CD14-positive monocyte (primary cell): ENCODE results near the gene IRS1. TPM values are rescaled to one million over a fixed set of nuclear protein-coding genes. Genes with fewer than 3 reads are reported as not detected.

Experiments
- DNase-seq, 3 donors: peaks; one replicate each; pipeline ENCODE4 v3.0.0-alpha.2; 2011 to 2022
- H2AFZ ChIP-seq: 2 replicates; pipeline ENCODE4 v1.6.0; 2012; ENCODE audit warnings: mild to moderate bottlenecking, low read depth, low read length, inconsistent platforms; ENCODE audit not compliant: insufficient read depth, poor library complexity, severe bottlenecking
- H3K27ac ChIP-seq, 2 donors: 1 replicate in 1 of 2; 2 replicates in 1 of 2; pipeline ENCODE4 v1.5.1; 2012 to 2013; ENCODE audit warnings: low read length in 2 of 2, control low read depth in 1 of 2, inconsistent platforms in 1 of 2, low read depth in 1 of 2, mild to moderate bottlenecking in 1 of 2
- H3K27me3 ChIP-seq, 2 donors: one replicate each; pipeline versions ENCODE4 v1.6.0 to v1.6.1; 2011 to 2013; ENCODE audit warnings: low read length in 2 of 2; ENCODE audit not compliant: control insufficient read depth in 2 of 2, insufficient read depth in 2 of 2
- H3K36me3 ChIP-seq, 2 donors: replicated peaks in 1 of 2; 1 replicate in 1 of 2; 2 replicates in 1 of 2; pipeline versions ENCODE4 v1.5.1 to v1.6.1; 2012 to 2013; ENCODE audit warnings: low read length in 2 of 2, control low read depth in 1 of 2, inconsistent platforms in 1 of 2, mild to moderate bottlenecking in 1 of 2; ENCODE audit not compliant: insufficient read depth in 2 of 2, control insufficient read depth in 1 of 2
- H3K4me1 ChIP-seq, 2 donors: 1 replicate in 1 of 2; 2 replicates in 1 of 2; pipeline versions ENCODE4 v1.5.1 to v1.6.1; 2012 to 2013; ENCODE audit warnings: low read length in 2 of 2, control low read depth in 1 of 2, inconsistent platforms in 1 of 2, mild to moderate bottlenecking in 1 of 2, moderate library complexity in 1 of 2; ENCODE audit not compliant: insufficient read depth in 2 of 2, control insufficient read depth in 1 of 2
- H3K4me2 ChIP-seq: replicated peaks from 2 replicates; pipeline ENCODE3; 2012; ENCODE audit warnings: low read length, moderate library complexity, mild to moderate bottlenecking; ENCODE audit not compliant: poor library complexity, severe bottlenecking; ENCODE audit errors: extremely low read depth
- H3K4me3 ChIP-seq, 3 experiments: fragments of 200-600 bp in 1 of 3; sonication (generic) in 1 of 3; replicated peaks in 1 of 3; 1 replicate in 2 of 3; 2 replicates in 1 of 3; pipeline ENCODE4 v1.5.1; 2011 to 2013; ENCODE audit warnings: low read length in 3 of 3, mild to moderate bottlenecking in 3 of 3, control low read depth in 2 of 3, low read depth in 2 of 3, inconsistent platforms in 1 of 3, moderate library complexity in 1 of 3
- H3K79me2 ChIP-seq: 2 replicates; pipeline ENCODE4 v1.6.0; 2012; ENCODE audit warnings: mild to moderate bottlenecking, control low read depth, inconsistent platforms, low read length, moderate library complexity; ENCODE audit not compliant: insufficient read depth
- H3K9ac ChIP-seq: 2 replicates; pipeline ENCODE4 v1.6.0; 2017; ENCODE audit warnings: low read length, mild to moderate bottlenecking; ENCODE audit not compliant: insufficient read depth, poor library complexity, severe bottlenecking
- H3K9me3 ChIP-seq, 2 donors: replicated peaks in 1 of 2; 1 replicate in 1 of 2; 2 replicates in 1 of 2; pipeline versions ENCODE4 v1.5.1 to v1.6.1; 2012 to 2013; ENCODE audit warnings: low read length in 2 of 2, control low read depth in 1 of 2; ENCODE audit not compliant: control insufficient read depth in 1 of 2, insufficient read depth in 1 of 2
- H4K20me1 ChIP-seq: 2 replicates; pipeline ENCODE4 v1.6.0; 2012; ENCODE audit warnings: mild to moderate bottlenecking, low read length, control low read depth, moderate library complexity; ENCODE audit not compliant: insufficient read depth
- H3K27ac Mint-ChIP-seq, 7 donors: one replicate each; pipeline ENCODE4 v1.8.0; 2020; ENCODE audit warnings: mild to moderate bottlenecking in 7 of 7, mixed read lengths in 7 of 7, moderate library complexity in 6 of 7, inconsistent platforms in 2 of 7
- H3K27me3 Mint-ChIP-seq, 3 donors: one replicate each; pipeline ENCODE4 v1.8.0; 2021 to 2022; ENCODE audit warnings: low read depth in 3 of 3, mild to moderate bottlenecking in 3 of 3, mixed read lengths in 3 of 3, moderate library complexity in 3 of 3, inconsistent platforms in 1 of 3
- H3K36me3 Mint-ChIP-seq, 2 donors: one replicate each; pipeline ENCODE4 v1.8.0; 2020; ENCODE audit warnings: mixed read lengths in 2 of 2, inconsistent platforms in 1 of 2, mild to moderate bottlenecking in 1 of 2
- H3K4me1 Mint-ChIP-seq: one replicate; pipeline ENCODE4 v1.8.0; 2020; ENCODE audit warnings: mild to moderate bottlenecking, mixed read lengths
- H3K4me3 Mint-ChIP-seq, 2 donors: one replicate each; pipeline ENCODE4 v1.8.0; 2020; ENCODE audit warnings: mild to moderate bottlenecking in 2 of 2, mixed read lengths in 2 of 2, moderate library complexity in 1 of 2
- H3K9me3 Mint-ChIP-seq, 7 donors: one replicate each; pipeline ENCODE4 v1.8.0; 2020 to 2022; ENCODE audit warnings: mixed read lengths in 7 of 7, mild to moderate bottlenecking in 6 of 7, moderate library complexity in 6 of 7, inconsistent platforms in 2 of 7
- WGBS: methylation state at CpG from one replicate; pipeline ENCODE4 v1.1.5; 2013; ENCODE audit warnings: missing lambda C conversion rate; ENCODE audit not compliant: insufficient coverage; 5-methylcytosine and 5-hydroxymethylcytosine counted together
- intact Hi-C, 2 donors: fragments of 100-400 bp; cut with micrococcal nuclease; formaldehyde crosslinking; loops; one replicate each; pipeline versions ENCODE4 v1.15.0 to v1.15.1; 2023
- polyA plus RNA-seq, 3 donors: library from polyadenylated mRNA; depleted of rRNA in 1 of 3; unstranded in 2 of 3; stranded (reverse) in 1 of 3; fragments of 300-500 nt in 2 of 3; fragments of >200 nt in 1 of 3; fragmentation: Illumina TruSeq in 2 of 3; gene quantifications; 1 replicate in 2 of 3; 2 replicates in 1 of 3; pipeline ENCODE4 v1.2.3, GENCODE V29; 2012 to 2021
- TF ChIP-seq, protein P1 (sequence below): fragments of 200-600 bp; IDR thresholded peaks from one replicate; pipeline ENCODE4 v1.8.0; 2022; ENCODE audit warnings: antibody characterized with exemption, mild to moderate bottlenecking

IRS1 gene
- polyA plus RNA-seq, 3 donors: 0.10 to 0.19 TPM; not detected in 1

DNA sequence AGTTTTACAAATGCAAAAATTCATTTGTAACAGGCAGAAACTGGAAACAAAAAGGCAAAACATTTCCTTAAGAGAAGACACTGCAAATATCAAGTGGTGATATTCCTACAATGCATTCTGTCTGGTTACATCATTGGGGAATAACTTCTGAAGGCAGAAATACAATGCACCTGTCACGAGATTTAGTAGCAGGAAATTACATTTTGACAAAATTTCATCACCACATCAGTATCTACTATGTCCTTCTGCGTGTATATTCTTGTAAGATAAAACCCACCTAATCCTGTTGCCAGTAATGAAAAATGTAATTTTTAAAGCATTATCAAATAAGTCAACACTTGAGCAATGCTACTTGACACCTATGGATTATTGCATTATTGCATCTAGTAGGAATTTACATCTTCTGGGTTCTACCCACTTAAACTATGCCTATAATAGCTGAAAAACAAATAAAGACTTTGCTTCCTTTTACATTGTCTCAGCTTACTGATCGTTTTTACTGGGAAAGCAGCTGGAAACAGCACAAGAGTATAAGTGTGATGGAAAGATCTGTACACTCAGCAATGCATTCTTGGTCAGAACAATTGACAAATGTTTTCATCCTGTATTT, 59.5 kb downstream of the IRS1 start:
- Histone ChIP-seq H3K4me3 (no peak overlapping the region), H3K27me3 (no peaks in the 10 kb centered on the region), H2AFZ (no peak overlapping the region), H4K20me1 (no peaks in the 10 kb centered on the region), H3K27ac (no peak overlapping the region), H3K9ac (no peak overlapping the region), H3K79me2 (no peaks in the 10 kb centered on the region), H3K36me3 (no peaks in the 10 kb centered on the region), H3K4me2 (no peak overlapping the region), H3K4me1 (no peaks in the 10 kb centered on the region), H3K9me3 (no peaks in the 10 kb centered on the region)
- DNase-seq: no peak
- H3K4me1 Mint-ChIP-seq: no peaks in the 10 kb centered on the region
- H3K27me3 Mint-ChIP-seq: peaks cover 0 to 12% (median 10%) of the 10 kb centered on the region in 3 donors
- intact Hi-C loops: no loop called here
- H3K27ac Mint-ChIP-seq: no peak overlapping the region
- TF ChIP-seq, protein P1, sequence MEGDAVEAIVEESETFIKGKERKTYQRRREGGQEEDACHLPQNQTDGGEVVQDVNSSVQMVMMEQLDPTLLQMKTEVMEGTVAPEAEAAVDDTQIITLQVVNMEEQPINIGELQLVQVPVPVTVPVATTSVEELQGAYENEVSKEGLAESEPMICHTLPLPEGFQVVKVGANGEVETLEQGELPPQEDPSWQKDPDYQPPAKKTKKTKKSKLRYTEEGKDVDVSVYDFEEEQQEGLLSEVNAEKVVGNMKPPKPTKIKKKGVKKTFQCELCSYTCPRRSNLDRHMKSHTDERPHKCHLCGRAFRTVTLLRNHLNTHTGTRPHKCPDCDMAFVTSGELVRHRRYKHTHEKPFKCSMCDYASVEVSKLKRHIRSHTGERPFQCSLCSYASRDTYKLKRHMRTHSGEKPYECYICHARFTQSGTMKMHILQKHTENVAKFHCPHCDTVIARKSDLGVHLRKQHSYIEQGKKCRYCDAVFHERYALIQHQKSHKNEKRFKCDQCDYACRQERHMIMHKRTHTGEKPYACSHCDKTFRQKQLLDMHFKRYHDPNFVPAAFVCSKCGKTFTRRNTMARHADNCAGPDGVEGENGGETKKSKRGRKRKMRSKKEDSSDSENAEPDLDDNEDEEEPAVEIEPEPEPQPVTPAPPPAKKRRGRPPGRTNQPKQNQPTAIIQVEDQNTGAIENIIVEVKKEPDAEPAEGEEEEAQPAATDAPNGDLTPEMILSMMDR: no peak
- H3K36me3 Mint-ChIP-seq: no peaks in the 10 kb centered on the region
- H3K4me3 Mint-ChIP-seq: no peak overlapping the region
- WGBS: no CpG with 5 or more reads among the region's 3 CpGs
- H3K9me3 Mint-ChIP-seq: peaks cover 0 to 4% (median 0%) of the 10 kb centered on the region in 7 donors

DNA sequence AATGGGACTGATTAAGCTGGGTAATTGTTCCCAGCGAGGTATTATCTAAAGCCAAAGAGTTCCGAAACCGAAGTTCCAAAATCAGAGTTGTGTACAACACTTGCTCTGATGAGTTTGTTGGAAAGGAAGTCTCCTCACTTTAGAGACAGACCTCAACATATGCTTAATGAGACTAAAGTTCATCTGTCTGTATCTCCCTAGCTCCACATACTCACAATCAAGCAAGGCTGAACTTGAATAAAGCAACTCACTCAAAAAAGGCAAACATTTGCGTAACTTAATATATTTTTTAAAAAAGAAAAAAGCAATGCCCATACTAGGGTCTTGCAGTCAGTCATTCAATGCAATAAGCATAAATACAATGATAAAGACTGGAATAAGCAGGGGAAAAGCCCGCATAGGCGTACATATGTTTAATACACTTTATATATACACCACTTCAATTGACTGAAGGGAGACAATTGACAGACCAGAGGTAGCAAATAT, 60.0 kb downstream of the IRS1 start:
- Mint-ChIP-seq H3K27ac (no peak overlapping the region), H3K9me3 (peaks cover 0 to 4% (median 0%) of the 10 kb centered on the region in 7 donors), H3K4me1 (no peaks in the 10 kb centered on the region), H3K4me3 (no peak overlapping the region), H3K36me3 (no peaks in the 10 kb centered on the region), H3K27me3 (peaks cover 0 to 12% (median 10%) of the 10 kb centered on the region in 3 donors)
- Histone ChIP-seq H4K20me1 (no peaks in the 10 kb centered on the region), H3K36me3 (no peaks in the 10 kb centered on the region), H3K27ac (no peak overlapping the region), H3K79me2 (no peaks in the 10 kb centered on the region), H3K9ac (no peak overlapping the region), H2AFZ (no peak overlapping the region), H3K4me1 (no peaks in the 10 kb centered on the region), H3K4me2 (no peak overlapping the region), H3K27me3 (no peaks in the 10 kb centered on the region), H3K4me3 (no peak overlapping the region), H3K9me3 (no peaks in the 10 kb centered on the region)
- WGBS: no CpG with 5 or more reads among the region's 6 CpGs
- intact Hi-C loops: no loop called here
- TF ChIP-seq, protein P1: no peak
- DNase-seq: no peak
